Rectal smooth muscle tissue (tissue), 1 donor: ENCODE data around the gene VPS37D.
"Not testable (repeated sequence)": the region's sequence is repeated elsewhere in the genome, so short reads cannot be mapped to it uniquely, and the experiment has no call there.

Source experiments
- H3K27ac ChIP-seq: one replicate; pipeline ENCODE4 v1.7.0; 2013; ENCODE audit warnings: low read depth, low read length, inconsistent platforms
- H3K27me3 ChIP-seq: one replicate; pipeline ENCODE4 v1.7.0; 2013; ENCODE audit warnings: low read length; ENCODE audit not compliant: control insufficient read depth, insufficient read depth
- H3K36me3 ChIP-seq: one replicate; pipeline ENCODE4 v1.7.0; 2013; ENCODE audit warnings: low read length; ENCODE audit not compliant: control insufficient read depth, insufficient read depth
- H3K4me1 ChIP-seq: one replicate; pipeline ENCODE4 v1.7.0; 2013; ENCODE audit warnings: low read length; ENCODE audit not compliant: control insufficient read depth, insufficient read depth
- H3K4me3 ChIP-seq: one replicate; pipeline ENCODE4 v1.7.0; 2013; ENCODE audit warnings: low read length
- H3K9ac ChIP-seq: one replicate; pipeline ENCODE4 v1.7.0; 2013; ENCODE audit warnings: low read length

Gene VPS37D

DNA sequence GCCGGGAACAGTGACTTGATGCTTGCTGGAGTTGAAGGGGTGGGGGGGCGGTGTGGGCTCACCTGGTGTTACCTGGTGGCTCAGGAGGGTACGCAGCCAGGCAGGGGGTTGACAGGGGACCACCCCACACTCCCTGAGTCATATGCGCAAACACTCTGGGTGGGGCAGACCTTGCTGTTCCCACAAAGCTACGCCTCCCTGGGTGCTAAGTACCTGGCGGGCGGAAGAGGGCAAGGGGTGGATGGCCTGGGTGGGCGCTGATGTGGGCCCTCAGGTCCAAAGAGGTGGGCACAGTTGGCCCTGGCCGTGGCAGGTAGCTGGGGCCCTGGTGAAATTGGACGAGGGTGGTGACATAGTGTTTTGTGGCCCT, 37.9 kb downstream of the VPS37D start:
- peaks cover under 1% of the 10 kb centered on the region for H3K36me3 ChIP-seq
- no peak overlapping the region for H3K9ac ChIP-seq
- no peak overlapping the region for H3K27ac ChIP-seq
- no peak overlapping the region for H3K4me3 ChIP-seq
- no peaks in the 10 kb centered on the region for H3K27me3 ChIP-seq
- H3K4me1 ChIP-seq, result peaks cover 11% of the 10 kb centered on the region

DNA sequence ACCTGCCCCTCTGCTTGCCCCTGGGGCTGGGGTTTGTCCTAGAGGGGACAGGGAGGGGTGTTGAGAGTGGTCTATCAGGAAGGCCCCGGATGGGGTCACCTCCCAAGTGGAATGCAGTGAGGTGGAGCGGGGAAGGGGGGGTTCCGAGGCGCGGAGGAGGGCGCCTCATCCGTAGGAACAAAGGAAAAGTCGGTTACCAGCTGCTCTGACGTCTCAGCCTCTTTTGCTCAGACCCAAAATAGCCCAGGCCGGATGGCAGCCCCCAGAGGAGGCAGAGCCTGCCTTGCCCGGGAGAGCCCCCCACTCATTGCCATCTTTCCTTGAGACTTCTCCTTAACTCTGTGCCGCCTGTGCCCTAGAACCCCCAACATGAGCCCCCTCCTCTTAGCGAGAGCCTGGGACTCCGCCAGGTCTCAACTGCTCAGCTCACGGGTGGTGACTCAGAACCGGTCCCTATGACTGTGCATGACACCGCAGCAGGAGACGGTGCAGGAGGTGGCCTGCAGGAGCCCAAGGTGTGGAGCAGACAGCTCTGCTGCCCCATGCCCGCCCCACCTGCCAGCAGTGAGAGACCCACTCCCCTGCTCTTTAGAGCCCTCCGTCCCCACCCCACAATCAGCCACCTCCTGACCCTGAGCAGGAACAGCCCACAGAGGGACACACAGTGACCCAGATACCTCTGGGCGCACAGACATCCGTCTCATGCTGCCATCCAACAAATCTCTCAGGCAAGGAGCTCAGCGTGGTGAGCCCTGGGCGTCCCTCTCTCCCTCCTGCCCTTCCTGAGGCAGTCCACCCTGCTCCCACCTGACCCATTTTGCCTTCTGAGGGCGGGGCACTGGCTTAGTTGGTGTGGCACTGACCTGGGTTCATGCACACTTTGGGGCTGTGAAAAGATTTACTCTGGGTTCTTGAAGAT, 38.8 kb downstream of the VPS37D start:
- H3K27ac ChIP-seq, result no peak overlapping the region
- H3K36me3 ChIP-seq, result no peaks in the 10 kb centered on the region
- no peaks in the 10 kb centered on the region for H3K27me3 ChIP-seq
- no peak overlapping the region for H3K4me3 ChIP-seq
- H3K9ac ChIP-seq, result no peak overlapping the region
- peaks cover 11% of the 10 kb centered on the region for H3K4me1 ChIP-seq

DNA sequence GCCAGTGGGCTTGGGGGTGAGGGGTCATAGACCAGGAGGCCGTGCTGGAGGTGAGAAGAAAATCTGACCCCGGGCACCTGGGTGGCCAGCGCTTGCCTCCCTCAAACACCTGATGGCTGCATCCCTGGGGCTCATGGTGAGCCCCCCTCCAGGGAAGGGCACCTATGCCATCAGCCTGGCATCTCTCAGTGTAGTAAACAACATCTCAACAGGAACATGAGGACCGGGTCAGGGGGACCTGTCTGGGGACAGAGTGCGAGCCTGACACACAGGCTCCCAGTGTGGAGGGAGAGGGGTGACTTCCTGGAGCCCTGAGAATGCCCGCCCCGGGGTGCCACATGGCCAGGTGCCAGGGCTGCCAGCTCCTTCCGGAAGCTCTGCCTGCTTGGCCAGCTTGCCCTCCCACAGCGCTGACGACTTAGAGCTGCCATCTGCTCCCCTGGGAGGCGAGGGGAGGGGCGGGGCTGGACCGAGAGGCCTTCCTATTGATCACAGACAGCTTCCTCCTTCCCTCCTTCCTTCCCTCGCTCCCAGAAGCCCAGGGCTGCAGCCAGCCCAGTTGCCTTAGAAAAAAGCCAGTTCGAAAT, 39.5 kb downstream of the VPS37D start:
- Histone ChIP-seq H3K36me3 (no peaks in the 10 kb centered on the region), H3K27ac (no peak overlapping the region), H3K4me1 (peaks cover 11% of the 10 kb centered on the region), H3K4me3 (no peak overlapping the region), H3K27me3 (no peaks in the 10 kb centered on the region), H3K9ac (no peak overlapping the region)

DNA sequence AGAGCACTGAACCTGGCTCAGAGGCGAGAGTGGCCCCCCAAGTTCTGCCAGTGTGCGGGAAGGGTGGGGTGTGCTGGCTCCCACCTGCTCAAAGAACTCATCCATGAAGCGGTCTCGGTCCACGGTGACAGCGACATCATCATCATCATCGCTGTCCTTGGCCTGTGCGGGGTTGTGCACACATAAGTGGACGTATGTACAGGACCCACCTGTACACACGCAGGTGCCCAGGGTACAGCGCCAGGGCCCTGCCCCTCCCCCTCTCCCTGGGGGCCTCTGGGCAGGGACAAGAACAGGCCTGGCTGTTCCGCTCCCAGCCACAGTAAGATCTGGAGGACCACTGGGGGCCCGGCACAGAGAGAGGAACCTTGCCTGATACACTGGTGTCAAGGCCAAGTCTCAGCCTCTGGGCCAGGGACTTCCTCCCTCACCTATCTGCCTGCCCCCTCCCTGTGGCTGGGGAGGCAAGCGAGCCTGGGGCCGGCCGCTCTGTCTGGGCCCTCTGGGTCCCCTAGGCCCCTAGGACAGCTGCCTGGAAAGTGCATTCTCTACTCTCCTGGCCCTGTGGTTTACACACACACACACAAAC, 41.4 kb downstream of the VPS37D start:
- Histone ChIP-seq H3K36me3 (no peaks in the 10 kb centered on the region), H3K4me1 (peaks cover 11% of the 10 kb centered on the region), H3K27me3 (no peaks in the 10 kb centered on the region), H3K27ac (no peak overlapping the region), H3K4me3 (no peak overlapping the region), H3K9ac (no peak overlapping the region)

DNA sequence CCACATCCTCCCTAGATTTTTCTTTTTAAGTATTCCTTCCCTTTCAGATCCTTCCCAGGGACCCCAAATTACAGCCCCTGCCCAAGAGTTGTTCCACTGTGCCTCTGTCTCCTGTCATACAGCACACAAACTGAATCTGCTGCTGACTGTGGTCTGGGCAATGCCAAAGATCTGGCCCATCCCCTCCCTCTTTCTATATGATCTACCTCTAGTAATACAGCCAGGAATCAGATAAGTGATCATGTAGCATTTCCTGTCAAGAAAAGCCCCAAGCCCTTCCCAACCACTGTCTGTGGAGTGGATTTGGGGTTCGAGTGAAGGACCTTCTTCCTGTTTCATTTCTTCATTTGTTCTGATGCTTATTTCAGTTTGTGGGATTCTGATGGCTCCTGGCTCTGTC, 45.1 kb downstream of the VPS37D start:
- no peaks in the 10 kb centered on the region for H3K27me3 ChIP-seq
- H3K36me3 ChIP-seq, result no peaks in the 10 kb centered on the region
- peaks cover 22% of the 10 kb centered on the region for H3K4me1 ChIP-seq
- H3K4me3 ChIP-seq, result no peak overlapping the region
- no peak overlapping the region for H3K9ac ChIP-seq
- no peak overlapping the region for H3K27ac ChIP-seq

DNA sequence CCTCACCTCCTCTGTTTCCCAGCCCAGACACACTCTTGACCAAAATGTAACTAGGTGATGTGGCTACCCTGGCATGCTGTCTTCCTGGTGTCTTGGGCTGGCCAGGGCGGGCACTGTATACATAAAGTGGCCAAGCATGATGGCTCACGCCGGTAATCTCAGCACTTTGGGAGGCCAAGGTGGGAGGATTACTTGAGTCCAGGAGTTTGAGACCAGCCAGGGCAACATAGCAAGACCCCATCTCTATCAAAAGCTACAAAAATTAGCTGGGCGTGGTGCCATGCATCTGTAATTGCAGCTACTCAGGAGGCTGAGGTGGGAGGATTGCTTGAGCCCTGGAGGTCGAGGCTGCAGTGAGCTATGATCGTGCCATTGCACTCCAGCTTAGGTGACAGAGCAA, 45.7 kb downstream of the VPS37D start:
- not testable (repeated sequence) for H3K27ac ChIP-seq, H3K36me3 ChIP-seq, H3K4me3 ChIP-seq, H3K9ac ChIP-seq, H3K27me3 ChIP-seq
- peaks cover 26% of the 10 kb centered on the region for H3K4me1 ChIP-seq

DNA sequence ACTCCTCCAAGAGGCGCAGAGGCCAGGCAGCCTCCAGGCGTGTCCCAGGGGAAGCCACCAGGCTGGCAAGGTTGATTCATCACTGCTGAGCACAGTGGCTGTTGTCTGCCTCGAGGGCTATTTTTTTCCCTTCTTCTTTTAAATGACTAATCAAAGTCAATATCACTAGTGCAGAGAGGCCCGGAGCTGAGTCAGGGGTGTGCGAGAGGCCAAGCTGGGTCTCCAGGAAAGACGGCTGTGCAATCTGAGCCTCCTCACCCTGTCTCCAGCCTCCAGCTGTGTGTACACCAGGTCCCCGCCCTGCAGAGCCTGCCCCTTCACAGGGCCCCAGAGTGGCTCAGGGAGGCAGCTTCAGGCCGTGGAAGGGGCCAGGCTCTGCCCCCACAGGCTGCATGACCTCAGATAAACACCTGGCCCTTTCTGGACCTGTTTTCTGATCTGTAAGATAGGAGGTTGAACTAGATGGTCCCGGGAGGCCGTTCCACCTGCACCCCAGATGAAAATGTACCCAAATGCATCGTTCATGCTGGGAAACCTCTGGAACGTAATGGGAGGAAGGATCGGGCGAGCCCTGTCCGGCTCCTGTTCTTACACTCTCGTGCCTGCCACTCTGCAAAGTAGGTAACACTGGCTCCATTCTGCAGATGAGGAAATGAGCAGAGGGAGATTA, 48.2 kb downstream of the VPS37D start:
- H3K9ac ChIP-seq, result no peak overlapping the region
- no peak overlapping the region for H3K4me3 ChIP-seq
- no peaks in the 10 kb centered on the region for H3K36me3 ChIP-seq
- peaks cover 33% of the 10 kb centered on the region for H3K4me1 ChIP-seq
- no peaks in the 10 kb centered on the region for H3K27me3 ChIP-seq
- H3K27ac ChIP-seq, result peak overlapping the region; percentile 55

DNA sequence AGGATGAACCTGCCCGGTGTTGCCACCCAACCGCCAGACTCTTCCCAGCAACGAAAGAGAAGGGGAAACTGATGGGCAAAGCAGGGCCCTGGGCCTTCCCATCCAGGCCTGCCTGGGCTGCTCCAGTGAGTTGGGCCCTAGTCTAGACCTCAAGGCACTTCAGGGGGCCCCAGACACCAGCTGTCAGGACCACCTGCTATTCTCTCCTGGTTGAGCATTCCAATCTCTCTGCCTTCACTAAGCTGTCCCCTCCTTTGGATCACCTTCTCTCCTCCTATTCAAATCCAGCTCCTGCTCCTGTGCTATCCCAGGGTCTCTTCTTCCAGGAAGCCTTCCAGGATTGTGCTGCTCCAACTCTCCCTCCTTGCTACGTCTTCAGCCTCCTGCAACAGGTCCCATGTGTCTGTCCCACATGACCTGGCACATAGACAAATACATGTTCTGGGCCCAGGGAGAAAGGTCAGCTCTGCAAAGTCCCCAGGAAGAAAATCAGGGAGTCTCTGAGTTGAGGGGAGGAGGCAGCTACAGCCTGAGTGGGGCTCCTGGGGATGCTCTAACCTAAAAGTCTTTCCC, 48.8 kb downstream of the VPS37D start:
- Histone ChIP-seq H3K27ac (peak overlapping the region; percentile 55), H3K27me3 (no peaks in the 10 kb centered on the region), H3K4me3 (no peak overlapping the region), H3K4me1 (peaks cover 37% of the 10 kb centered on the region), H3K36me3 (no peaks in the 10 kb centered on the region), H3K9ac (no peak overlapping the region)

DNA sequence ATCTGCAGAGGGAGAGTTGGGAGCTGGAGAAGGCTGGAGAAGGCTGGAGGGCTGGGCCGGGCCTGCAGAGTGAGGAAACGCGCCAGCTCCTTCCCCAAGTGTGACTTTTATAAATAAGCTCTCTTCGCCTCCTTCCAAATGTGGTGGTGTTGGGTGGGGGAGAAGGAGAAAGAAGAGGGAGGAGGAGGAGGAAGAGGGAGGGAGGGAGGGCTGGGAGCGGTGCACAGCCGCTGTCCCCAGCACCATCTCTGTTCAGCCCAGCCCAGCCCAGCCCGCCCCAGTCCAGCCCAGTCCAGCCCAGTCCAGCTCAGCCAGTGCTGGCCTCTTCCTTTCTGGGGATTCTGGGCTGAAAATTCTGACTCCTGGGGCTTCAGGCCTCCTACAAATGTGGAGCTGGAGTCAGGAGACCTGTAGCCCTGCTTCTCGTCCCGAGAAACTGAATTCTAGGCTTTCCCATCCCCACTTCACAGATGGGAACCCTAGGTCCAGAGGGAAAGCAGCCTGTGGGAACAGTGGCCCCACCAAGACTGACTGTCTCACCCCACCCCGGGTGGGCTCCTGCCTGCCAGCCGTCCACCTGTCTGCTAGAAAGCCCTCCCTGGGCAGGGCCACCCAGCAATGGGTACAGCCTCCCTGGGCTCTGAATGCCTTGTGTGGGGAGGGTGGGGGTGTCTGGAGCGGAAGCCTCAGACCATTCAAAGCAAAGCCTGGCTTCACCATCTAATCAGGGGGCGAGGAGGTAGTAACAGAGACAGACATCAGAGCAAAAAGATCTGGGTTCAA, 49.6 kb downstream of the VPS37D start:
- H3K36me3 ChIP-seq, result no peaks in the 10 kb centered on the region
- H3K27me3 ChIP-seq, result no peaks in the 10 kb centered on the region
- no peak overlapping the region for H3K9ac ChIP-seq
- H3K4me1 ChIP-seq, result peaks cover 37% of the 10 kb centered on the region
- H3K27ac ChIP-seq, result peak overlapping the region; percentile 55
- peak overlapping the region; percentile 41 for H3K4me3 ChIP-seq

DNA sequence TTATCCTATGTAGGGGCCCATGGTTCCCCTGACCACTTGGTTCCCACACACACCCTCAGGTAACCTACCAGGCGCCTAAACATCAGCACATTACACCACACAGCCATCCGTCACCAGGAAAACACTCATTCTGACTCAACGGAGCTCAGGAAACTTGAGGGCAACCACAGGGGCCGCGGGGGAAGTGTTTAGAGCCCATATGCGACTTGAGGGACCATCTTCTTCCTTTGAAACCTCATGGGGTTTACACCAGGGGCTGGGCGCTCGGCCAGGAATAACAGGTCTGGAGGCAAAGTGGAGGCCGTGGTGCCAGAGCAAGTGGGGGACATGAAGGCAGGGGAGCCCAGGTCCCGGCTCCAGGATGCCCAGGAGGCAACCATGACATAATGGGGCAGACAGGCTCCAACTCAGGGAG, 50.4 kb downstream of the VPS37D start:
- Histone ChIP-seq H3K27ac (peak overlapping the region; percentile 55), H3K4me3 (peak overlapping the region; percentile 80), H3K27me3 (no peaks in the 10 kb centered on the region), H3K36me3 (no peaks in the 10 kb centered on the region), H3K4me1 (peaks cover 37% of the 10 kb centered on the region), H3K9ac (no peak overlapping the region)

DNA sequence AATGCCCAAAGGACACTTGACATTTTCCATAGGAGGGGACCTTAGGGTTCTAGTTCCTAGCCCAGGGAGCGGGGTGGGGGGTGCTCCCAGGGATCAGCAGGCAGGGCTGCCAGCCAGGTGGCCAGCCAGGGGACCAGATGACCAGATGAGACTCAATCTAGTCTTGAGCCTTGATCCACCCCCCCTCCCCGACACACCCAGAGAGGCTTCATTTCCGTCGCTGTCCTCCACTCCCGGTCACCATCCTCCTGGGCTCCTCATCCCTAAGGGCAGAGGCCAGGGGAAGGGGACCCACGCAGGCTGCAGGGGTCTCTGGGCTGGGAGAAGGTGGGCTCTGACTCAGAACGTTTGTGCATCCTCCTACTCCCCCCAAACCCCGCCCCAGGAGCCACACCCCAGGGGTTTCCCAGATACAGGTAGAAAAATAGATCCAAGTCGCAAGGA, 50.8 kb downstream of the VPS37D start:
- H3K9ac ChIP-seq, result no peak overlapping the region
- H3K4me3 ChIP-seq, result peak overlapping the region; percentile 80
- no peaks in the 10 kb centered on the region for H3K36me3 ChIP-seq
- no peak overlapping the region for H3K27ac ChIP-seq
- H3K27me3 ChIP-seq, result no peaks in the 10 kb centered on the region
- peaks cover 37% of the 10 kb centered on the region for H3K4me1 ChIP-seq
